ENCODE results near the gene JMJD8. TPM values are rescaled to one million over a fixed set of nuclear protein-coding genes. Genes with fewer than 3 reads are reported as not detected.

JMJD8 gene
- total RNA-seq, 1 donor from 2014 or later, result 64.5 TPM

GRCh38 chr16:708019-708418, 23.9 kb upstream of the JMJD8 start:
- Mint-ChIP-seq H3K27ac (ENCODE audit: unreplicated experiment) (no peak overlapping the region), H3K4me1 (peaks cover 17% of the 10 kb centered on the region)

GRCh38 chr16:707062-707538, 23.0 kb upstream of the JMJD8 start:
- peaks cover 67% of the 10 kb centered on the region for H3K27me3 Mint-ChIP-seq (ENCODE audit: low read depth)
- no peak for TF ChIP-seq CTCF (conservative IDR thresholded peaks at IDR 0.05)
- H3K4me3 Mint-ChIP-seq, result no peak overlapping the region
- no peak overlapping the region for H3K27ac Mint-ChIP-seq (ENCODE audit: unreplicated experiment)
- no peaks in the 10 kb centered on the region for H3K36me3 Mint-ChIP-seq (ENCODE audit: low read depth)
- H3K4me1 Mint-ChIP-seq, result peaks cover 12% of the 10 kb centered on the region
- H3K9me3 Mint-ChIP-seq, result no peaks in the 10 kb centered on the region
- DNase-seq (ENCODE audit: low read depth, low spot score), result no peak

More at GRCh38 chr16:708019-708418, 23.9 kb upstream of the JMJD8 start:
- no peak for DNase-seq (ENCODE audit: low read depth, low spot score)
- Mint-ChIP-seq H3K36me3 (ENCODE audit: low read depth) (no peaks in the 10 kb centered on the region), H3K27me3 (ENCODE audit: low read depth) (peaks cover 63% of the 10 kb centered on the region), H3K9me3 (no peaks in the 10 kb centered on the region), H3K4me3 (no peak overlapping the region)
- TF ChIP-seq CTCF (conservative IDR thresholded peaks at IDR 0.05), result no peak

GRCh38 chr16:706189-707061, 22.3 kb upstream of the JMJD8 start:
- Mint-ChIP-seq H3K4me1 (peaks cover 12% of the 10 kb centered on the region), H3K27me3 (ENCODE audit: low read depth) (peaks cover 74% of the 10 kb centered on the region), H3K4me3 (no peak overlapping the region), H3K27ac (ENCODE audit: unreplicated experiment) (no peak overlapping the region), H3K36me3 (ENCODE audit: low read depth) (no peaks in the 10 kb centered on the region), H3K9me3 (no peaks in the 10 kb centered on the region)
- no peak for TF ChIP-seq CTCF (conservative IDR thresholded peaks at IDR 0.05)
- DNase-seq (ENCODE audit: low read depth, low spot score), result no peak

GRCh38 chr16:705431-706188, 21.5 kb upstream of the JMJD8 start, which contains the start of gene FBXL16:
TSS of gene FBXL16 (minus strand) at chr16:705801. CDS start at chr16:697405, 8,396 bp downstream.
- no peaks in the 10 kb centered on the region for H3K9me3 Mint-ChIP-seq
- H3K27ac Mint-ChIP-seq (ENCODE audit: unreplicated experiment), result no peak within 1 kb of the TSS
- H3K4me3 Mint-ChIP-seq, result no peak within 1 kb of the TSS
- H3K36me3 Mint-ChIP-seq (ENCODE audit: low read depth), result no peaks in the 10 kb centered on the region
- DNase-seq (ENCODE audit: low read depth, low spot score), result no peak
- TF ChIP-seq CTCF (conservative IDR thresholded peaks at IDR 0.05), result no peak
- peaks cover 12% of the 10 kb centered on the region for H3K4me1 Mint-ChIP-seq
- H3K27me3 Mint-ChIP-seq (ENCODE audit: low read depth), result peaks cover 81% of the 10 kb centered on the region

GRCh38 chr16:704552-705380, 20.6 kb upstream of the JMJD8 start:
- Mint-ChIP-seq H3K4me1 (peaks cover 6% of the 10 kb centered on the region), H3K9me3 (no peaks in the 10 kb centered on the region), H3K27ac (ENCODE audit: unreplicated experiment) (no peak overlapping the region), H3K36me3 (ENCODE audit: low read depth) (no peaks in the 10 kb centered on the region), H3K4me3 (no peak overlapping the region), H3K27me3 (ENCODE audit: low read depth) (peaks cover 84% of the 10 kb centered on the region)
- TF ChIP-seq CTCF (conservative IDR thresholded peaks at IDR 0.05), result no peak
- DNase-seq (ENCODE audit: low read depth, low spot score), result no peak

Measured in neural crest cell (in vitro differentiated cells).